Liver (tissue), 3 donors: ENCODE results near the gene P3H2.

Experiments
- CTCF ChIP-seq: fragments of 150-350 bp; IDR thresholded peaks from 2 replicates; pipeline ENCODE4 v1.5.1; 2017; ENCODE audit warnings: improper control_type of control experiment, low read depth, low read length; ENCODE audit not compliant: missing input control
- FOXA1 ChIP-seq: IDR thresholded peaks from 2 replicates; pipeline ENCODE4 v1.6.1; 2016; ENCODE audit warnings: antibody characterized with exemption
- JUND ChIP-seq, 2 donors: IDR thresholded peaks; 2 replicates each; pipeline ENCODE4 v1.6.1; 2016; ENCODE audit warnings: antibody characterized with exemption in 2 of 2
- RAD21 ChIP-seq, 2 donors: IDR thresholded peaks; 2 replicates each; pipeline ENCODE4 v1.6.1; 2016; ENCODE audit warnings: antibody characterized with exemption in 2 of 2, mild to moderate bottlenecking in 2 of 2
- RXRA ChIP-seq, 2 donors: IDR thresholded peaks; 2 replicates each; pipeline ENCODE4 v1.6.1; 2017 to 2018; ENCODE audit warnings: antibody characterized with exemption in 2 of 2, mild to moderate bottlenecking in 1 of 2
- TF ChIP-seq, protein P1 (sequence below): IDR thresholded peaks from 2 replicates; pipeline ENCODE4 v1.6.1; 2016; ENCODE audit warnings: antibody characterized with exemption, mild to moderate bottlenecking
- donor health status: healthy.
- donor health status: healthy.

DNA sequence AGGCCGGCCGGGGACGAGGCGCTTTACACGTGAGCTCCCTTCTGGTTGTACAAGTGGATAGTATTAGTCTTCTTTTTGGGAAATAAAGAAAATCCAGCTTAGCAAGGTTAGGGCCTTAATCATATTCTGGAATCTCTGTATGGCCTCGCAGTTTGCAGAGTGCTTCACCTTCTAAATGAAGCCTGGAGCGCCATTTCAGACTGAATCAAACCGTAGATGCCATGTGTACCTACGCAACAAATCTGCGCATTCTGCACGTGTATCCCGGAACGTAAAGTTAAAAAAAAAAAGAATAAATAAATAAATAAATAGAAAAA, 322 bp upstream of the P3H2 start:
- no peak for TF ChIP-seq CTCF
- no peak for TF ChIP-seq RXRA (IDR thresholded peaks at IDR 0.05)
- no peak for TF ChIP-seq JUND (IDR thresholded peaks at IDR 0.05)
- TF ChIP-seq, protein P1, sequence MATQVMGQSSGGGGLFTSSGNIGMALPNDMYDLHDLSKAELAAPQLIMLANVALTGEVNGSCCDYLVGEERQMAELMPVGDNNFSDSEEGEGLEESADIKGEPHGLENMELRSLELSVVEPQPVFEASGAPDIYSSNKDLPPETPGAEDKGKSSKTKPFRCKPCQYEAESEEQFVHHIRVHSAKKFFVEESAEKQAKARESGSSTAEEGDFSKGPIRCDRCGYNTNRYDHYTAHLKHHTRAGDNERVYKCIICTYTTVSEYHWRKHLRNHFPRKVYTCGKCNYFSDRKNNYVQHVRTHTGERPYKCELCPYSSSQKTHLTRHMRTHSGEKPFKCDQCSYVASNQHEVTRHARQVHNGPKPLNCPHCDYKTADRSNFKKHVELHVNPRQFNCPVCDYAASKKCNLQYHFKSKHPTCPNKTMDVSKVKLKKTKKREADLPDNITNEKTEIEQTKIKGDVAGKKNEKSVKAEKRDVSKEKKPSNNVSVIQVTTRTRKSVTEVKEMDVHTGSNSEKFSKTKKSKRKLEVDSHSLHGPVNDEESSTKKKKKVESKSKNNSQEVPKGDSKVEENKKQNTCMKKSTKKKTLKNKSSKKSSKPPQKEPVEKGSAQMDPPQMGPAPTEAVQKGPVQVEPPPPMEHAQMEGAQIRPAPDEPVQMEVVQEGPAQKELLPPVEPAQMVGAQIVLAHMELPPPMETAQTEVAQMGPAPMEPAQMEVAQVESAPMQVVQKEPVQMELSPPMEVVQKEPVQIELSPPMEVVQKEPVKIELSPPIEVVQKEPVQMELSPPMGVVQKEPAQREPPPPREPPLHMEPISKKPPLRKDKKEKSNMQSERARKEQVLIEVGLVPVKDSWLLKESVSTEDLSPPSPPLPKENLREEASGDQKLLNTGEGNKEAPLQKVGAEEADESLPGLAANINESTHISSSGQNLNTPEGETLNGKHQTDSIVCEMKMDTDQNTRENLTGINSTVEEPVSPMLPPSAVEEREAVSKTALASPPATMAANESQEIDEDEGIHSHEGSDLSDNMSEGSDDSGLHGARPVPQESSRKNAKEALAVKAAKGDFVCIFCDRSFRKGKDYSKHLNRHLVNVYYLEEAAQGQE = no peak
- no peak for TF ChIP-seq RAD21 (IDR thresholded peaks at IDR 0.05)
- no peak for TF ChIP-seq FOXA1
